ENCODE results near the gene RRP1. TPM values are rescaled to one million over a fixed set of nuclear protein-coding genes. Genes with fewer than 3 reads are reported as not detected.
A peak's percentile ranks its signal among the peaks of the same experiment; 100 is the strongest.

The RRP1 gene
- polyA plus RNA-seq, 2 of the 4 experiments (the other 2 are of a cell fraction), result 15.4 to 29.5 TPM

DNA sequence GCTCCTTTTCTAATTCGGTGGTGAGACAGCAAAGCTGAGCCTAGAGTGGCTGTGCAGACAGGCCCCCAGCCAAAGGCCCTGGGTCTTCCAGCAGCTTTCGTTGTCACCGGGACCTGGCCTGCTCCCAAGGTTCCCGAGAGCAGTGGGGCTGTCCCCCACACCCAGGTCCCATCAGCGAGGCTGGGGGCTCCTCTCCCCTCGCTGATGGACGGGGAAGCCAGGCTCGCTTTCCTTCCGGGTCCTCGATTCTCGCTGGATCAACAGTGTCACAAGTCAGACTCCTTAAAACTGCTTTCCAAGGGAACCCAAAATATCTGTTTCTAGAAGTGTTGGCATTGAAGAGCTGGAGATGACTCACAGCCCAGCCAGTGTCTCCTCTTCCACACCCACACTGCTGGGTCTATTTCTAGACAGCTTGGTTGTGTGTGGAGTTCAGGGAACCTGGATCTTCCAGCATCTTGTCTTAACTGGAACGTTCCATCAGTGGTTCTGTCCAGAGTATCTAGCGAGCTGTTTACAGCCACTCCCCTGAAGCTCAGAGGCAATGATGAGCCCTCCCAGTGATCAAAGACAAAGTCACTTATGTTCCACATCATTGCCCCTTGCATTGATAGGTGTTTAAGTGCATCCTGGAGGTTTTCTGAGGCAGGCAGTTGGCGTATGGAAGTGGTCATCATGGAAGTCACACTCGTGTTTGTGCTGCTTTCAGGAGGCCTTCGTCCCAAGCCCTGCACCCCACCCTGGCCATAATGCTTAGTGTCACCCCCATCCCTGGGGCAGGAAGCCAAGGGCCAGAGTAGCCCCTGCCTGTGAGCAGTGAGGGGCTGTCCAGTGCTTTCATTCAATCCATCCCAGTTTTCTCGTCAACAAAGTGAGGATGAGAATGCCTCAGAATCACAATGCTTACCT is 35.2 kb downstream of the RRP1 start:
- TF ChIP-seq EHMT2 (IDR thresholded peaks at IDR 0.05; ENCODE audit: low read depth), result no peak
- TF ChIP-seq, protein P1, sequence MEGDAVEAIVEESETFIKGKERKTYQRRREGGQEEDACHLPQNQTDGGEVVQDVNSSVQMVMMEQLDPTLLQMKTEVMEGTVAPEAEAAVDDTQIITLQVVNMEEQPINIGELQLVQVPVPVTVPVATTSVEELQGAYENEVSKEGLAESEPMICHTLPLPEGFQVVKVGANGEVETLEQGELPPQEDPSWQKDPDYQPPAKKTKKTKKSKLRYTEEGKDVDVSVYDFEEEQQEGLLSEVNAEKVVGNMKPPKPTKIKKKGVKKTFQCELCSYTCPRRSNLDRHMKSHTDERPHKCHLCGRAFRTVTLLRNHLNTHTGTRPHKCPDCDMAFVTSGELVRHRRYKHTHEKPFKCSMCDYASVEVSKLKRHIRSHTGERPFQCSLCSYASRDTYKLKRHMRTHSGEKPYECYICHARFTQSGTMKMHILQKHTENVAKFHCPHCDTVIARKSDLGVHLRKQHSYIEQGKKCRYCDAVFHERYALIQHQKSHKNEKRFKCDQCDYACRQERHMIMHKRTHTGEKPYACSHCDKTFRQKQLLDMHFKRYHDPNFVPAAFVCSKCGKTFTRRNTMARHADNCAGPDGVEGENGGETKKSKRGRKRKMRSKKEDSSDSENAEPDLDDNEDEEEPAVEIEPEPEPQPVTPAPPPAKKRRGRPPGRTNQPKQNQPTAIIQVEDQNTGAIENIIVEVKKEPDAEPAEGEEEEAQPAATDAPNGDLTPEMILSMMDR (IDR thresholded peaks at IDR 0.05), result no peak
- TF ChIP-seq, protein P2, sequence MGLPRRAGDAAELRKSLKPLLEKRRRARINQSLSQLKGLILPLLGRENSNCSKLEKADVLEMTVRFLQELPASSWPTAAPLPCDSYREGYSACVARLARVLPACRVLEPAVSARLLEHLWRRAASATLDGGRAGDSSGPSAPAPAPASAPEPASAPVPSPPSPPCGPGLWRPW (IDR thresholded peaks at IDR 0.05), result no peak
- WGBS (ENCODE audit: missing lambda C conversion rate), result 80% methylated on average over 15 of the region's 17 CpGs
- Histone ChIP-seq H3K27ac (no peak overlapping the region), H3K4me3 (no peak overlapping the region), H3K9me3 (no peaks in the 10 kb centered on the region), H3K4me1 (peaks cover 5% of the 10 kb centered on the region; the same call in 1 of the 3 replicates), H3K4me2 (no peak overlapping the region)
- CTCF ChIA-PET, result interaction anchor here (0.9 to 1.5 kb wide), 5 partner anchors 8 to 35 kb away, joined by 3 to 5 read pairs (median 3); partner anchors contain the start of gene RRP1
- FAIRE-seq (no peak), ATAC-seq (peak in 1 of 2 experiments; percentile 35; a peak in 1 of 6 replicates), DNase-seq (ENCODE audit: low read depth in 1 of 2, low spot score in 1 of 2) (peak in 1 of 2 experiments; percentile 9)
- POLR2A ChIA-PET, result no interaction called here

DNA sequence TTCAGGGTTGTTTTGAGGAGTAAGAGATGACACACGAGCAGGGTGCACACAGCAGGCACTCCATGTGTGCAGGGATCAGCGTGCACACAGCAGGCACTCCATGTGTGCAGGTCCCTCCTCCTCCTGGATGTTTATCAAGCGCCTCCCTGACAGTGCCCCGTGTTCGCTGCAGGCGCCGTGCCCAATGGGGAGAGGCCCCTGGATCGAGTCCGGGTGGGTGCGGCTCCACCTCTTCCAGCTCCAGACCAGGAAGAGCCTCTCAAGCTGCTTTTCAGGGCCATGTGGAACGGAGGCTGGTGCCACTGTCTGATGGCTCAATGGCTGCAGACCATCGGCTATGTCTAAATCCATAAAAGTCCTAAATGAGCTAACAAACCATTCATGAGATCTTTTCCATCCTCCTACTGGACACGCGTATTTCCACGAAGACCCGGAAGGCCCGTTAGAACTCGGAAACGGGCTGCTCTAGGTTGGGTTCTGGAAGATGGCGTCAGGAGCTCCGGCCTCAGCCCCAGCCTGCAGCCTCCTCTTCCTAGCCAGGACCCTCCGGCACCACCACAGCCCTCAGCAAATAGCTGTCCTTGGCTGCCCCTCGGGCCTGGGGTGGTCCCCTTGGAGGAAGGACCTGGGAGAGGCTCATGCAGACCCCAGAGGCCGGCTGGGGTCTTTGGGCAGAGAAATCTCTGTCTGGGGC is 36.0 kb downstream of the RRP1 start:
- POLR2A ChIA-PET, result no interaction called here
- ATAC-seq (no peak), FAIRE-seq (no peak), DNase-seq (ENCODE audit: low read depth in 1 of 2, low spot score in 1 of 2) (no peak)
- no peaks in the 10 kb centered on the region for H3K9me3 ChIP-seq
- WGBS (ENCODE audit: missing lambda C conversion rate), result 90% methylated on average over 16 of the region's 24 CpGs
- peaks cover 5% of the 10 kb centered on the region; the same call in 1 of the 3 replicates for H3K4me1 ChIP-seq
- H3K27ac ChIP-seq, result no peak overlapping the region
- no peak overlapping the region for H3K4me3 ChIP-seq
- CTCF ChIA-PET, result interaction anchor here (1.0 to 1.5 kb wide), 5 partner anchors 15 to 150 kb away, joined by 3 to 5 read pairs (median 3); partner anchors contain the start of gene RRP1
- TF ChIP-seq, protein P2 (IDR thresholded peaks at IDR 0.05), result no peak
- TF ChIP-seq, protein P3, sequence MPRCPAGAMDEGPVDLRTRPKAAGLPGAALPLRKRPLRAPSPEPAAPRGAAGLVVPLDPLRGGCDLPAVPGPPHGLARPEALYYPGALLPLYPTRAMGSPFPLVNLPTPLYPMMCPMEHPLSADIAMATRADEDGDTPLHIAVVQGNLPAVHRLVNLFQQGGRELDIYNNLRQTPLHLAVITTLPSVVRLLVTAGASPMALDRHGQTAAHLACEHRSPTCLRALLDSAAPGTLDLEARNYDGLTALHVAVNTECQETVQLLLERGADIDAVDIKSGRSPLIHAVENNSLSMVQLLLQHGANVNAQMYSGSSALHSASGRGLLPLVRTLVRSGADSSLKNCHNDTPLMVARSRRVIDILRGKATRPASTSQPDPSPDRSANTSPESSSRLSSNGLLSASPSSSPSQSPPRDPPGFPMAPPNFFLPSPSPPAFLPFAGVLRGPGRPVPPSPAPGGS (IDR thresholded peaks at IDR 0.05), result no peak
- no peak for TF ChIP-seq MAZ (IDR thresholded peaks at IDR 0.05; ENCODE audit: borderline replicate concordance, low read depth, low read length)
- TF ChIP-seq KDM1A (IDR thresholded peaks at IDR 0.05; ENCODE audit: low read depth), result no peak
- no peak for TF ChIP-seq PHF8 (IDR thresholded peaks at IDR 0.05; ENCODE audit: borderline replicate concordance, low read depth)
- no peak for TF ChIP-seq CBX2 (IDR thresholded peaks at IDR 0.05; ENCODE audit: borderline replicate concordance, low read depth)
- TF ChIP-seq NR3C1 (IDR thresholded peaks at IDR 0.05), result no peak
- no peak for TF ChIP-seq HOXB5 (CRISPR knock-in tag; IDR thresholded peaks at IDR 0.05)
- TF ChIP-seq EHMT2 (IDR thresholded peaks at IDR 0.05; ENCODE audit: low read depth), result no peak
- TF ChIP-seq RCOR1 (IDR thresholded peaks at IDR 0.05; ENCODE audit: low read depth, low read length), result no peak
- no peak overlapping the region for H3K4me2 ChIP-seq

DNA sequence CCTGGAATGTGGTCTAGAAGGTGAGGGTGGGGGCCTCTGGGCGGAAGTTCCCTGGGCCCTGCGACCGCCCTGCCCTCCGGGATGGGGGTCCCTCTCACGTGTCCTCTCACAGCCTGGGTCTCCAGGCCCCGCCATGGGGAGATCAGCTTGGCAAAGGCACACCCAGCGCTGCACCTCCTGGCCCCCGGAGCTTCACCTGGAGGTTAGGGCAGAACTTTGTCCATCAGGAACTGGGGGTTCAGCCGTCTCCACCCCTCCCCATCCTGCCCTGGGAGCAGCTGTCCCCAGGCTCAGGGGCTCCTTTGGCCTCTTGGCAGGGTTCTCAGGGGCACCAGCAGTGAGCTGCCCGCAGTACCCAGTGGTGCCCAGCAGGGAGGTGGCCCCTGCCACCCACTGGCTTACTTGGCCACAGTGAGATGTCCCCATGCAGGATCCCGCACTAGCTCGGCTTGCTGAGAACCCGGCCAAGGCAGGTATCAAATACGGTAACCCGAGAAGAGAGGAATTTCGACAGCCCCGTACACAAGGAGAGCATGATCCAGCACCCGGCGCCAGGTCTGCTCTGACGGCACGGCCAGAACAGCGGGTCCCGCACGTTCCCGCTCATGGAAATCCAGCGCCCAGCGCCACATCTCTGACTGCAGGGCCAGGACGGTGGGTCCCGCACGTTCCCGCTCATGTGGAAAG is 36.7 kb downstream of the RRP1 start:
- no peak overlapping the region for H3K4me2 ChIP-seq
- peak in 1 of 2 experiments; percentile 13 for DNase-seq (ENCODE audit: low read depth in 1 of 2, low spot score in 1 of 2)
- 95% methylated on average over 16 of the region's 31 CpGs for WGBS (ENCODE audit: missing lambda C conversion rate)
- no peak overlapping the region for H3K4me3 ChIP-seq
- TF ChIP-seq CEBPB (IDR thresholded peaks at IDR 0.05), result no peak
- TF ChIP-seq MAFK (IDR thresholded peaks at IDR 0.05; ENCODE audit: partially characterized antibody), result no peak
- no peak for TF ChIP-seq ZSCAN20 (CRISPR knock-in tag; IDR thresholded peaks at IDR 0.05)
- TF ChIP-seq, protein P2 (IDR thresholded peaks at IDR 0.05), result no peak
- TF ChIP-seq CHD2 (IDR thresholded peaks at IDR 0.05; ENCODE audit: low read length, partially characterized antibody), result no peak
- no peak for TF ChIP-seq NR3C1 (IDR thresholded peaks at IDR 0.05)
- TF ChIP-seq NPAS2 (CRISPR knock-in tag; IDR thresholded peaks at IDR 0.05; ENCODE audit: borderline replicate concordance), result no peak
- TF ChIP-seq NFE2L2 (conservative IDR thresholded peaks at IDR 0.05; ENCODE audit: low read length), result no peak
- no peak for TF ChIP-seq RCOR1 (IDR thresholded peaks at IDR 0.05; ENCODE audit: low read depth, low read length)
- no peak for TF ChIP-seq MYC (IDR thresholded peaks at IDR 0.05; ENCODE audit: borderline replicate concordance, low read length)
- no peak for TF ChIP-seq MAZ (IDR thresholded peaks at IDR 0.05; ENCODE audit: borderline replicate concordance, low read depth, low read length)
- TF ChIP-seq BHLHE40 (IDR thresholded peaks at IDR 0.05; ENCODE audit: low read depth, low read length), result no peak
- no peak for TF ChIP-seq RNF2 (IDR thresholded peaks at IDR 0.05; ENCODE audit: borderline replicate concordance, low read depth)
- TF ChIP-seq, protein P1 (IDR thresholded peaks at IDR 0.05), result no peak
- TF ChIP-seq HOXB13 (CRISPR knock-in tag; IDR thresholded peaks at IDR 0.05; ENCODE audit: low read depth), result no peak
- no peak overlapping the region; a peak in 1 of 6 replicates for H3K27ac ChIP-seq
- no peak for FAIRE-seq
- peaks cover 5% of the 10 kb centered on the region; the same call in 1 of the 3 replicates for H3K4me1 ChIP-seq
- H3K9me3 ChIP-seq, result no peaks in the 10 kb centered on the region
- POLR2A ChIA-PET, result no interaction called here
- CTCF ChIA-PET, result interaction anchor here (1.0 to 1.5 kb wide), 5 partner anchors 9 to 149 kb away, joined by 3 to 11 read pairs (median 3); partner anchors contain the start of gene RRP1
- peak; percentile 70 to 80; a peak in 5 of 6 replicates for ATAC-seq
